ENCODE results near the gene STX1A.
"Not testable (repeated sequence)": the region's sequence is repeated elsewhere in the genome, so short reads cannot be mapped to it uniquely, and the experiment has no call there.

The STX1A gene

DNA sequence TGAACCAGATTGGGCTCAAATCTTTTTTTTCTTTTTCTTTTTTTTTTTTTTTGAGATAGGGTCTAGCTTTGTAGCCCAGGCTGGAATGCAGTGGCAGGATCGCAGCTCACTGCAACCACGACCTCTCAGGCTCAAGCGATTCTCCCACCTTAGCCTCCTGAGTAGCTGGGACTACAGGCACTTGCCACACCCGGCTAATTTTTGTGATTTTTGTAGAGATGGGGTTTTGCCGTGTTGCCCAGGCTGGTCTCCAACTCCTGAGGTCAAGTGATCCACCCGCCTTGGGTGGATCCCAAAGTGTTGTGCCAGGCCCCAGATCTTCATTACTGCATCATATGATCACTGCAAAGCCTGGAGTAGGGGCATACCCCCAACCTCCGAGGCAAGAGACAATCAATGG lies 39.0 kb downstream of the STX1A start:
- DNase-seq, result no peak

DNA sequence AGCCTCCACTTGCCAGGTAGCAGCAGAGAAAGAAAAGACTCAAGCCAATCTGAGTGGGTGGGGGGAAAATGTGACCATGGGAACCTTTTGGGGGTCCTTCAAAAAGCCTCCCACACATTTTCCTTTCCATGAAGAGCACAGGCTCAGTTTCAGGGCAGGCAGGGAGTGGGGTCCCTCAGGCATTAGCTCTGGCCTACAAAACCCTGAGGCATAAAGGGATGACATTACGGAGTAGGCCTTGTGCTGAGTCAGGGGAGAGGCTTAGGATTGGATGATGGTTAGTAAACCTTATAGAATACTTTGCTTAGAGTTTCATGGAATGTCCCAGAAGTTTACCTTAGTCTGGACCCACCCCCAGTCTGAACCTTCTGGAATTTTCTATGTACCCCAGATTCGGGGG lies 39.8 kb downstream of the STX1A start:
- no peak for DNase-seq

- DNase-seq, result no peak
These were observed 40.6 kb downstream of the STX1A start for GRCh38 chr7:73678862-73679261.

DNA sequence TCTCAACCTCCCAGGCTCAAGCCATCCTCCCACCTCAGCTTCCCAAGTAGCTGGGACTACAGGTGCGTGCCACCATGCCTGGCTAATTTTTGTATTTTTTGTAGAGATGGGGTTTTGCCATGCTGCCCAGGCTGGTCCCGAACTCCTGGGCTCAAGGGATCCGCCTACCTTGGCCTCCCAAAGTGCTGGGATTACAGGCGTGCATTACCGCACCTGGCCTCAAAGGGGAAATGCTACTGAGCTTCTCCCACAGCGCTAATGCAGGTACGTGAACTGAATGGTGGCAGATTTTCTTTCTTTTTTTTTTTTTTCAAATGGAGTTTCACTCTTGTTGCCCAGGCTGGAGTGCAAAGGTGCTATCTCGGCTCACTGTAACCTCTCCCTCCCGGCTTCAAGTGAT lies 43.4 kb downstream of the STX1A start:
- DNase-seq, result not testable (repeated sequence)

DNA sequence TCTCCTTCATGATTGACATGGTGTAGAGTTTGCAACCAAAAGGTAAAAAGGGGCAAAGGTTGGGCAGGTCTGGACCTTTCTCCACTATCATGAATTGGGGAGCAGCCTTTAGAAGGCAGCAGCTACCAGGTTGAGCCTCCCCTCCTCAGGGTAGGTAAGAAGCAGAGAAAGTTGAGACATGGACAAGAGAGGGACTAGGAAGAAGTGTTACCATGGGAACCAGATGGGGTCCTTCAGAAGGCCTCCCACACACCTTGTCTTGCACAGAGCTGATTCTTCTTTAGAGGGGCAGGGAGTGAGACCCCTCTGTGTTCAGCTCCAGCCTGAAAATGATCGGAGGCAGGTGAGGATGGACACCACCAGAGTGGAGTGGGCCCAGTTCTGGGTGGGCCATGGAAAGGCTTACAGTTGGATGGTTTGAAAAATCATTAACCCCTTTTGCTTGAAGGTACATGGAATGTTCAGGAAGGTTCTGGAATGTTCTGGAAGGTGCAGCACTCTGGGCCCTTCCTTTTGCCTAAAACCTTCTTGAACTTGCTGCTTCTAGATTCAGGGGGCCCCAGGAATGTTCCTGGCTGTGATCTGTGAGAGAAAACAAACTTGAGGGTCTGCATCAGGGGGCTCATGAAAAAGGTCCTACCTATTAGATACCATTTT lies 44.9 kb downstream of the STX1A start:
- DNase-seq, result no peak

- DNase-seq, result no peak
These were observed 47.5 kb downstream of the STX1A start for GRCh38 chr7:73671857-73672445.

DNA sequence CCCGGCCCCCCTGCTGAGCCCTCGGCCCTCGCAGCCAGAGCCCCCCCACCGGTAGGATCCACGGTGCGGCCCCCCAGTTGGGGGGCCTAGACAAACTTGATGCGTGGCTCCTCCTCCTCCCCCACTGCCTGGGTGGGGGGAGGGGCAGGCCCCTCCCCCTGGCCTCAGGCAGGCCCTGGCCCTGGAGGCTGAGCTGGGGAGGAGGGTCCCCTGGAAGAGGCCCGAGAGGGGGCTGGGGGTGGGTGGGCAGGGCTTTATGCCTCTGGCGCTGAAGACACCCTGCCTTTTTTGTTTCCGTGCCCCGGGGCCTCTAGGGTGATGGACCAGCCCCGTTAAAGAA lies 48.2 kb downstream of the STX1A start:
- DNase-seq, result no peak

DNA sequence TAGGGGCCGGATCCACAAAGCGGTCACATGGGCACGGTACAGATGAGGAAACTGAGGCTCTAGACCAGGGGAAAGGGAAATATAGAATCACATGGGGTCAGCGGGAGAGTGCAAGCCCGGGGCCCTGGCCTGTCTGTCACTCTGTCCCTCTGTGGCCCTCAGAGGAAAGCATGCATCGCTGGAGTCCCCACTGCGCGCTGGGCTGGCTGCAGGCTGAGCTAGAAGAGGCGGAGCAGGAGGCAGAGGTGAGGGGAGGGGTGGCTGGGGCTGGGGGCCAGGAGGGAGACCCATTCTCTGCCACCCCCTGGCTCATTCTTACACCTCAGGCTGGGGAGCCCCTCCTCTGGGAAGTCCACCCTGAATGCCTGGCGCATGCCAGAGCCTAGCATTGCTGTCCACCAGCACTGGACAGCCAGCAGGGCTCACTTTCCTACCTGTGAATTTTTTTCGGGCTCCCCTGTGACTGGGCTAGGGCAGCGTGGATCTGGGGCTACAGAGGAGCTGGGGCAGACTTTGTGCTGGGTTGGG lies 49.5 kb downstream of the STX1A start:
- DNase-seq, result no peak

GRCh38 chr7:73669288-73669701 lies 50.2 kb downstream of the STX1A start:
- no peak for DNase-seq

DNA sequence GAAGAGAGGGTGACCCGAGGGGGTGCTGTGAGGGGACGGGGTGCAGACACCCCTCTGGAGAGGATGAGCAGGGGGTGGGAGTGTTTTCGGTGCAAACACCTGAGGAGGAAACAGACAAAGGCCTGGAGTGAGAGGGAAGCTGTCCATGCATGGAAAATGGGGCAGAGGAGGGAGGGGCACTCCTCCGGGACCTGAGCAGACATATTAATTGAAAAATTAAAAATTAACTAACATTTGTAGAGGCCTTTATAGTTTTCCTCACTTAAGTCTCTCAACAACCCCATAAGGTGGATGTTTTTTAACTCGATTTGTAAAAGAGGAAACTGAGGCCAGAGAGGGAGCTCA lies 50.6 kb downstream of the STX1A start:
- DNase-seq, result no peak

DNA sequence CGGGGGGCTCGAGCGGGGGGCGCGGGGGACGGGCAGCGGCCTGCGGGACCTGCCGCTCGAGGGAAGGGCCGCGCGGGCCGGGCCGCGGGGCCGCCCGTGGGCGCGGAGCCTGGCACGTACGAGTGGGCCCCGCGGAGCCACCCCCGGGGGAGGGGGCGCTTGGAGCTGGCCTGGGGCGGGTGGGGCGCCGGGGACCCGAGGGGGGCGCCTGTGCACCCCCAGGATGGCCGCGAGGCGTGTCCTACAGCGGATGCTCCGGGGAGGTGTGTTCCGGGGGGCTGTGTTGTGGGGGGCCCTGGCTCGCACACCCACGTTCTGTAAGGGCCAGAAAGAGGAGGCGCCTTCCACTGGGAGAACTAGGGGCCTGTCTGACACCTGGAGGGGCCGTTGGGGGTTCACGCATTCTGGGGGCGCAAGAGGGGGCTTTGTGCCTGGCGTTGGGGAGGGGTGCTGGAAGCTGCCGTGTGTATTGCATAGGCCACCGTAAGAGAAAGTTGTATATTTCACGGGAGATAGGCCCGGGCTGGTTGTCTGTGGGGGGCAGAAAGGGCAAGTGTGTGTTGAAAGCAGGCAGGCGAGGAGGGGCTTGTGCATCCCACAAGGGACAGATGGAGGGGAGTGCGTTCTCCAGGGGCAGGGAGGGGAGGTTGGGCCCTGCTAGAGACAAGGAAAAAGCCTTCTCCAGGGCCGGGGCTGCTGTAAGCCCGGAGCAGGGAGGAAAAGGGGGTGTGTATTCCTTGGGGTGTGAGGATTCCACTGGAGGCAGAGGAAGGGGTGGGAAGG lies 51.2 kb downstream of the STX1A start:
- DNase-seq, result no peak

- DNase-seq, result peak; percentile 76
These were observed 51.9 kb downstream of the STX1A start, which contains the start of gene VPS37D for GRCh38 chr7:73667344-73668102. Gene VPS37D, plus strand, starts transcription at chr7:73667831. Its CDS starts 128 bp downstream, at chr7:73667959.

GRCh38 chr7:73663033-73663432 lies 56.4 kb downstream of the STX1A start:
- no peak for DNase-seq

GRCh38 chr7:73660594-73660993 lies 58.9 kb downstream of the STX1A start:
- not testable (repeated sequence) for DNase-seq

- DNase-seq, result no peak
These were observed 59.5 kb downstream of the STX1A start for GRCh38 chr7:73659983-73660382.

GRCh38 chr7:73655309-73655708 lies 64.2 kb downstream of the STX1A start:
- not testable (repeated sequence) for DNase-seq

DNA sequence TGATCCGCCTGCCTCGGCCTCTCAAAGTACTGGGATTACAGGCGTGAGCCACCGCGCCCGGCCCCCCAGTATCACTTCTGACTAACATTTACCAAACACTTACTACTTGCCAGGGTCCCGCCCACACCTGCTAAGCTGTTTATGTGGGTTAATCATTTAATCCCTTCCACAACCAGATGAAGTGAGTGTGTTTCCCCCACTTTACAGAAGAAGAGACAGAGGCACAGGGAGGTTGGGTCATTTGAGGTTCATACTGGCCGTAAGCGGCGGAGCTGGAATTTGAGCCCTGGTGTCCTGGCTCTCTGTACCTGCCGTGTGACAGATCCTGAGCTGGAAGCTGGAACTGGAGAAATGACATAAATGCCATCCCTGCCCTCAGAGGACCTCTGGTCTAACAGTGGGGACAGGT lies 66.9 kb downstream of the STX1A start:
- no peak for DNase-seq

DNA sequence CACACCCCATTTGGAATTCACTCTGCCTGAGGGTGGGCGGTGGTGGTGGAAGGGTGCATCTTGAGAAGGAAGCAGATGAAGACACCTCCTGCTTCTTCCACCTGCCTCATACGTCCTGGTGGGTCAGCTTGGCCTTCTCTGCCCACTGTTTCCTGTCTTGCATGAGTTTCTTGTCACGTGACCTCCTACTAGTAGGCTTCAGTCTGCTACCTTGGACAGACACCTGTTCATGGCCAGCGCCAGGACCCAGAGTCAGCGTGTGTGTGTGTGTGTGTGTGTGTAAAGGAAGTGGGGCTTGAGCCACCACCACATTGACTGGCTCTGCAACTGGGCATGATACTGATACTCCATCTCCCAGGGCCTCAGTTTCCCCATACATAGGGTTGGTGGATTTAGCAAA lies 68.9 kb downstream of the STX1A start:
- DNase-seq, result no peak

DNA sequence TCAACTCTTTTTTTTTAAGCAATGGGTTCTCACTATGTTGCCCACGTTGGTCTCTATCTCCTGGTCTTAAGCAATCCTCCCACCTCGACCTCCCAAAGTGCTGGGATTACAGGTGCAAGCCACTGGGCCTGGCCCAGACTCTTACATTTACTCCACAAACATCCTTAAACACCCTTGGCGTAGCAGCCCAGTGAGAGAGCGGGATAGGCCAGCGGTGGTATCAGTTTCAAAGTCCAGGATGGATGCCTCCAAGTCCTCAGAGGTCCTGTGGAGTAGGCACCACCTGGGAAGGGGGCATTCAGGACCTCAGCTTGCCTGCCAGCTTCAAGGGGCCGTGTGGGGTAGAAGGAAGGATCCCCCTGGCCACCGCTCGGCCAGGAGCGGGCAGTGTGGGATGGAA lies 69.9 kb downstream of the STX1A start:
- no peak for DNase-seq
